Mesenchymal stem cell (in vitro differentiated cells and primary cell): ENCODE data around the gene VNN1.

ENCODE experiments used
- DNase-seq: peaks from one replicate; pipeline ENCODE4 v3.0.0-alpha.2; 2013
- H2AFZ ChIP-seq: one replicate; pipeline ENCODE4 v1.6.1; 2013; ENCODE audit warnings: low read depth, mild to moderate bottlenecking, control low read depth, inconsistent platforms, low read length, moderate library complexity
- H2AK5ac ChIP-seq: 2 replicates; pipeline ENCODE4 v1.6.1; 2013; ENCODE audit warnings: low read length, moderate library complexity, mild to moderate bottlenecking, inconsistent platforms; ENCODE audit not compliant: severe bottlenecking
- H2BK120ac ChIP-seq: one replicate; pipeline ENCODE4 v1.6.1; 2013; ENCODE audit warnings: low read depth, mild to moderate bottlenecking, inconsistent platforms, low read length, moderate library complexity
- H2BK12ac ChIP-seq, 2 experiments: one replicate each; pipeline ENCODE4 v1.6.1; 2013; ENCODE audit warnings: inconsistent platforms in 2 of 2, low read length in 2 of 2, mild to moderate bottlenecking in 2 of 2, moderate library complexity in 2 of 2, control low read depth in 1 of 2
- H2BK15ac ChIP-seq: one replicate; pipeline ENCODE4 v1.6.1; 2013; ENCODE audit warnings: mild to moderate bottlenecking, low read depth, inconsistent platforms; ENCODE audit not compliant: poor library complexity, severe bottlenecking
- H2BK5ac ChIP-seq: 2 replicates; pipeline ENCODE4 v1.6.1; 2013; ENCODE audit warnings: low read depth, mild to moderate bottlenecking, low read length, control low read depth, inconsistent platforms; ENCODE audit not compliant: poor library complexity, severe bottlenecking
- H3K14ac ChIP-seq, 2 experiments: one replicate each; pipeline ENCODE4 v1.6.1; 2013; ENCODE audit warnings: inconsistent platforms in 2 of 2, low read length in 2 of 2, control low read depth in 1 of 2, mild to moderate bottlenecking in 1 of 2, moderate library complexity in 1 of 2
- H3K18ac ChIP-seq, 2 experiments: one replicate each; pipeline ENCODE4 v1.6.1; 2013; ENCODE audit warnings: inconsistent platforms in 2 of 2, low read length in 2 of 2, control low read depth in 1 of 2, low read depth in 1 of 2, mild to moderate bottlenecking in 1 of 2
- H3K23ac ChIP-seq, 2 experiments: one replicate each; pipeline ENCODE4 v1.6.1; 2013; ENCODE audit warnings: inconsistent platforms in 2 of 2, low read length in 2 of 2, mild to moderate bottlenecking in 2 of 2, moderate library complexity in 2 of 2, control low read depth in 1 of 2
- H3K27ac ChIP-seq: 2 replicates; pipeline ENCODE4 v1.5.1; 2013; ENCODE audit warnings: mild to moderate bottlenecking, moderate library complexity, low read length, control low read depth, inconsistent platforms; ENCODE audit not compliant: poor library complexity, severe bottlenecking
- H3K27me3 ChIP-seq, 2 experiments: 2 replicates each; pipeline versions ENCODE4 v1.6.1 to v1.7.0; 2013; ENCODE audit warnings: low read length in 2 of 2, mild to moderate bottlenecking in 2 of 2, moderate library complexity in 2 of 2, control low read depth in 1 of 2, inconsistent platforms in 1 of 2; ENCODE audit not compliant: control insufficient read depth in 1 of 2, insufficient read depth in 1 of 2
- H3K36me3 ChIP-seq, 2 experiments: 2 replicates each; pipeline versions ENCODE4 v1.6.1 to v1.7.0; 2013; ENCODE audit warnings: low read length in 2 of 2, control low read depth in 1 of 2, inconsistent platforms in 1 of 2, low read depth in 1 of 2, mild to moderate bottlenecking in 1 of 2; ENCODE audit not compliant: insufficient read depth in 2 of 2, control insufficient read depth in 1 of 2
- H3K4ac ChIP-seq, 2 experiments: one replicate each; pipeline ENCODE4 v1.6.1; 2013; ENCODE audit warnings: inconsistent platforms in 2 of 2, low read length in 2 of 2, mild to moderate bottlenecking in 2 of 2, moderate library complexity in 2 of 2, control low read depth in 1 of 2, low read depth in 1 of 2
- H3K4me1 ChIP-seq: 2 replicates; pipeline ENCODE4 v1.6.1; 2013; ENCODE audit warnings: low read depth, low read length, control low read depth; ENCODE audit not compliant: control insufficient read depth, insufficient read depth
- H3K4me2 ChIP-seq: 2 replicates; pipeline ENCODE4 v1.6.1; 2013; ENCODE audit warnings: low read length, mild to moderate bottlenecking, inconsistent platforms; ENCODE audit not compliant: poor library complexity, severe bottlenecking
- H3K4me3 ChIP-seq, 2 experiments: 2 replicates each; pipeline versions ENCODE4 v1.5.1 to v1.7.0; 2013; ENCODE audit warnings: low read length in 2 of 2, mild to moderate bottlenecking in 2 of 2, control low read depth in 1 of 2, low read depth in 1 of 2; ENCODE audit not compliant: insufficient read depth in 1 of 2
- H3K79me1 ChIP-seq: replicated peaks from 2 replicates; pipeline ENCODE4 v1.6.1; 2013; ENCODE audit warnings: mild to moderate bottlenecking, control low read depth, low read length, inconsistent platforms; ENCODE audit not compliant: poor library complexity, severe bottlenecking
- H3K9ac ChIP-seq: 2 replicates; pipeline ENCODE4 v1.7.0; 2013; ENCODE audit warnings: mild to moderate bottlenecking, low read length, moderate library complexity
- H3K9me3 ChIP-seq: 2 replicates; pipeline ENCODE4 v1.7.0; 2013; ENCODE audit warnings: mild to moderate bottlenecking, low read length; ENCODE audit not compliant: control insufficient read depth
- H4K8ac ChIP-seq: one replicate; pipeline ENCODE4 v1.6.1; 2013; ENCODE audit warnings: inconsistent platforms, mild to moderate bottlenecking, low read length, moderate library complexity
- H4K91ac ChIP-seq: one replicate; pipeline ENCODE4 v1.6.1; 2013; ENCODE audit warnings: mild to moderate bottlenecking, low read length, inconsistent platforms
- WGBS: methylation state at CpG from one replicate; pipeline ENCODE4 v1.1.7; 2013; ENCODE audit warnings: mixed read lengths; 5-methylcytosine and 5-hydroxymethylcytosine counted together

Gene VNN1

DNA sequence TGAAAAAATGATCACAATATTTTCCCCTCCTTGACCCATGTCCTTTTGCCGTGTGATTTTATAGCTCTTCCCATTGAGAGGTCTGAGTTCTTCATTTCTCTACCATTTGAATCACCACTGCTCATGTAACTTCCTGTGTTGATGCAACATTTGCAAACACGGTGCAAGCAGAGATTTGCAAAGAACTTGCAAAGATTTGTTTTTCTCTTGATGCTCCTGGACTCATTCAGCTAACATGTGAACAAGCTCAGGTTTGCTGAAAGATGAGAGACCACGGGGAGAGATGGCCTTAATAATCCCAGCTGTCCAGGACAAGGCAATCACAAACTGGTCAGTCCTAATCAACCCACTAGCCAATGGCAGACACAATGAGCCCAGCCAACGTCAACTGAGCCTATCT lies 35.3 kb upstream of the VNN1 start:
- Histone ChIP-seq H3K9ac (no peak overlapping the region), H2BK15ac (no peak overlapping the region), H3K4me3 (no peak overlapping the region), H3K79me1 (no peaks in the 10 kb centered on the region), H3K14ac (no peak overlapping the region), H3K9me3 (no peaks in the 10 kb centered on the region), H3K36me3 (no peaks in the 10 kb centered on the region), H3K27ac (no peak overlapping the region), H3K18ac (peak overlapping the region in 1 of 2 experiments; percentile 18), H3K4me1 (no peaks in the 10 kb centered on the region), H2BK120ac (no peak overlapping the region), H3K4ac (no peak overlapping the region), H3K4me2 (no peak overlapping the region), H2AFZ (no peak overlapping the region), H2AK5ac (no peak overlapping the region), H4K91ac (peak overlapping the region; percentile 65), H4K8ac (no peak overlapping the region), H2BK5ac (no peak overlapping the region), H2BK12ac (peak overlapping the region; percentile 8 to 96), H3K23ac (no peak overlapping the region), H3K27me3 (peaks cover 0 to 14% of the 10 kb centered on the region in 2 experiments)
- peak; percentile 62 for DNase-seq
- WGBS = 69% methylated on average over 4 of the region's 4 CpGs

DNA sequence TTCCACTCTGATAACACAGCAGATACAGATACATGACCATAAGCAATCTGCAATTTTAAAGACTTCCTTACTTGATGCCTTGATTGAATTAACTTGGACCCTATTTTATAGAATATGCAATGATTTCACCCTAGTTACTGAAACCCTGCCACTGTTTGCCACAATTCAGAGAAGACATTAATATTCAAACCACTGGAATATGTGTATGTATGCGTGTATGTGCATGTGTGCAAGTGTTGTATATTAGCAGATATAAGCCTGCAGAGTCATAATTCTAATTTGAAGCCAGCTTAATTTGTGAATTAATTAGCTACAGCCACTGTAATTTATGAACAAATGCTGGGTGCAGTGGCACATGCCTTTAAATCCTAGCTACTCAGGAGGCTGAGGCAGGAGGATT lies 34.6 kb upstream of the VNN1 start:
- H2BK15ac ChIP-seq = no peak overlapping the region

DNA sequence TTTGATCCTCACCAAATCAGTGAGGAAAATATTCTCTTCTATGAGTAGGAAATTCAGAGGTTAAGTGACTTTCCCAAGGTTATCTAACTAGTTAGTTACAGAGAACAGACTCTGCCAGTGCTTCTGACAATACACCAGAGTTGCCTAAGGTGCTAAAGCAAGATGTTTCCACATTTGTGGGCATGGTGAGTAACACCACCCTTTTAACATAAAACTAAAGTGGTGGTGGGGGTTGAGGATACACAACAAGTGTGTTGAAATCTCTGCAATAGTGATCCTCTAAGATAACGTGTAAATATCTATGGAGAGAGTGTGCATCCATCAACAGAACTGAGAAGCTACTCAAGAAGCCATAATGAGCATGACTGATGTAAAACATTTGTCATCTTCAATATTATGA lies 32.2 kb upstream of the VNN1 start:
- no peak overlapping the region for H2BK12ac ChIP-seq

More for the DNA sequence above, 34.6 kb upstream of the VNN1 start:
- Histone ChIP-seq H3K4me3 (no peak overlapping the region), H2AK5ac (no peak overlapping the region), H4K91ac (no peak overlapping the region), H2BK5ac (no peak overlapping the region), H3K14ac (no peak overlapping the region), H3K9ac (no peak overlapping the region), H3K18ac (no peak overlapping the region), H2BK120ac (no peak overlapping the region), H3K4me1 (no peaks in the 10 kb centered on the region), H3K27ac (no peak overlapping the region), H3K4me2 (no peak overlapping the region), H3K9me3 (no peaks in the 10 kb centered on the region), H3K27me3 (peaks cover 0 to 14% of the 10 kb centered on the region in 2 experiments), H2BK12ac (no peak overlapping the region), H4K8ac (no peak overlapping the region), H3K79me1 (no peaks in the 10 kb centered on the region), H2AFZ (no peak overlapping the region), H3K36me3 (no peaks in the 10 kb centered on the region), H3K23ac (no peak overlapping the region), H3K4ac (no peak overlapping the region)
- DNase-seq = no peak
- 90% methylated on average over 1 of the region's 1 CpG for WGBS

DNA sequence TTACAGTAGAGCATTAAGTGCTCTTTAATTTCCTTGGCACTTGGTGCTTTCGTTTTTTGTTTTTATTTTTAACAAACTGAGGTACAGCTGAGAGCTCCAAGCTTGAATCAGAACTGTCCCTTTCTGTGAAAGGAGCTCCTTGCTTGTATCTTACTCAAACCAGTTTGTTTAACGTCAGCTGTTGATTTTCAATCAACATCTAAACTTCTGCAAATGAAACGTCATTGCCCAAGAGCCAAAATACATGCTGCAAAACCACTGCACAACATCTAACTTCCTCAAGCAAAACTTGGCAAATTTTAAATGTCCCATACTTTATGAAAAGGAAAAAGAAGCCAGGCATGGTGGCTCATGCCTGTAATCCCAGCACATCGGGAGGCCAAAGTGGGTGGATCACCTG lies 28.6 kb upstream of the VNN1 start:
- no peaks in the 10 kb centered on the region for H3K79me1 ChIP-seq
- H3K36me3 ChIP-seq = no peaks in the 10 kb centered on the region
- H3K18ac ChIP-seq = no peak overlapping the region
- H3K4ac ChIP-seq = no peak overlapping the region
- no peak overlapping the region for H3K14ac ChIP-seq
- no peak overlapping the region for H3K23ac ChIP-seq
- no peak overlapping the region for H3K4me3 ChIP-seq
- H3K27me3 ChIP-seq = peaks cover 0 to 17% of the 10 kb centered on the region in 2 experiments
- WGBS = 87% methylated on average over 3 of the region's 4 CpGs
- H3K4me1 ChIP-seq = no peaks in the 10 kb centered on the region
- H3K9me3 ChIP-seq = no peaks in the 10 kb centered on the region
- no peak overlapping the region for H3K9ac ChIP-seq
- H4K91ac ChIP-seq = no peak overlapping the region
- H3K27ac ChIP-seq = no peak overlapping the region
- no peak overlapping the region for H2BK15ac ChIP-seq
- no peak overlapping the region for H2BK12ac ChIP-seq
- H2BK5ac ChIP-seq = no peak overlapping the region
- H2AK5ac ChIP-seq = no peak overlapping the region
- no peak for DNase-seq
- H2BK120ac ChIP-seq = no peak overlapping the region
- no peak overlapping the region for H3K4me2 ChIP-seq
- H2AFZ ChIP-seq = no peak overlapping the region
- H4K8ac ChIP-seq = no peak overlapping the region

More for the DNA sequence above, 32.2 kb upstream of the VNN1 start:
- H2BK15ac ChIP-seq = no peak overlapping the region
- H2AFZ ChIP-seq = no peak overlapping the region
- H2AK5ac ChIP-seq = no peak overlapping the region
- no peak overlapping the region for H3K23ac ChIP-seq
- no peak overlapping the region for H4K91ac ChIP-seq
- H3K9ac ChIP-seq = no peak overlapping the region
- H3K4me3 ChIP-seq = no peak overlapping the region
- no peak overlapping the region for H4K8ac ChIP-seq
- no peak overlapping the region for H3K18ac ChIP-seq
- H3K79me1 ChIP-seq = no peaks in the 10 kb centered on the region
- H3K14ac ChIP-seq = no peak overlapping the region
- H3K27me3 ChIP-seq = peaks cover 0 to 14% of the 10 kb centered on the region in 2 experiments
- H2BK120ac ChIP-seq = no peak overlapping the region
- no peak overlapping the region for H3K4ac ChIP-seq
- H3K36me3 ChIP-seq = no peaks in the 10 kb centered on the region
- no peak overlapping the region for H3K27ac ChIP-seq
- H3K4me1 ChIP-seq = no peaks in the 10 kb centered on the region
- WGBS = no CpG with 5 or more reads among the region's 1 CpG
- H2BK5ac ChIP-seq = no peak overlapping the region
- H3K4me2 ChIP-seq = no peak overlapping the region
- DNase-seq = peak; percentile 47
- H3K9me3 ChIP-seq = no peaks in the 10 kb centered on the region
